HG03103 (cell line): ENCODE data around the gene CPNE4.

ENCODE experiments used
- ATAC-seq: cut with Tn5 transposase; IDR thresholded peaks from one replicate; pipeline ENCODE4 v1.9.1; 2021; ENCODE audit warnings: low read depth; ENCODE audit not compliant: unreplicated experiment

The CPNE4 gene

DNA sequence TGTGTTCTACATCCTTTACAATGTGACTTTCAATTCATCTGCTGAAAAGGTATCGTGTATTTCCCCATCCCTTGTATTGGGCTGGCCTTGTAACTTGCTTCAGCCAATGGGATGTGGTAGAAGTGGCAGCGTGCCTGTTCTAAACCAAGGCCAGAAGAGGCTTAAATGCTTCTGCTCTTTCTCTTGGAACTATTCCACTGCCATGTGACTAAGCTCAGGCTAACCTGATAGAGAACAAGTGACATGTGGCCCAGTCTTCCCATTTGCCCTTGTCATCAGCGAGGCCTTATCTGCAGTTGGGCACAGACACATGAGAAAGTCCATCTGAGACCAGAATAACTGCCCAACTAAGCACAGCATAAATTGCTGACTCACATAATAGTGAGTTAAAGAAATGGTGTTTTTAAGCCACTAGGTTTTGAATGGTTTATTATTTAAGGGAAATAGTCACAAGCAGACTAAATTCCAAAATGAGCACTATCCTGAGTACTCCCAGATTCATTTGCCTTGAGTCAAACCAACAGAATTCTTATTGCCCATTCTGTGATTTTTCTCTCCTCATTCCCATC lies 230.2 kb downstream of the CPNE4 start:
- ATAC-seq: no peak

- no peak for ATAC-seq
Observed at GRCh38 chr3:131803113-131803512, 231.7 kb downstream of the CPNE4 start.

- no peak for ATAC-seq
Observed at GRCh38 chr3:131802029-131802428, 232.8 kb downstream of the CPNE4 start.

GRCh38 chr3:131801566-131801965 lies 233.2 kb downstream of the CPNE4 start:
- no peak for ATAC-seq

DNA sequence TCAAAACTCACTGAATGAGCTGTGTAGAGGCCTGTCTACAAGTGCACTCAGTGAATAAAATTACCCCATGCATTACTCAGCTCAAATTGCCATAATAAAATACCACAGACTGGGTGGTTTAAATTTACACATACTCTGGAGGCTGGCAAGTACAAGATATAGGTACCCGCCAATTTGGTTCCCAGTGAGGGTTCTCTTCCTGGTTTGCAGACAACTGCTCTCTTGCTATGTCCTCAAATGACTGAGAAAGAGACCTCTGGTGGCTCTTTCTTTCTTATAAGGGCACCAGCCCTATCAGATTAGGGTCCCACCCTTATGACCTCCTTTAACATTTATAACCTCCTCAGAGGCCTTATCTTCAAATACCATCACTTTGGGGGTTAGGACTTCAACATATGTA lies 237.0 kb downstream of the CPNE4 start:
- ATAC-seq: no peak

DNA sequence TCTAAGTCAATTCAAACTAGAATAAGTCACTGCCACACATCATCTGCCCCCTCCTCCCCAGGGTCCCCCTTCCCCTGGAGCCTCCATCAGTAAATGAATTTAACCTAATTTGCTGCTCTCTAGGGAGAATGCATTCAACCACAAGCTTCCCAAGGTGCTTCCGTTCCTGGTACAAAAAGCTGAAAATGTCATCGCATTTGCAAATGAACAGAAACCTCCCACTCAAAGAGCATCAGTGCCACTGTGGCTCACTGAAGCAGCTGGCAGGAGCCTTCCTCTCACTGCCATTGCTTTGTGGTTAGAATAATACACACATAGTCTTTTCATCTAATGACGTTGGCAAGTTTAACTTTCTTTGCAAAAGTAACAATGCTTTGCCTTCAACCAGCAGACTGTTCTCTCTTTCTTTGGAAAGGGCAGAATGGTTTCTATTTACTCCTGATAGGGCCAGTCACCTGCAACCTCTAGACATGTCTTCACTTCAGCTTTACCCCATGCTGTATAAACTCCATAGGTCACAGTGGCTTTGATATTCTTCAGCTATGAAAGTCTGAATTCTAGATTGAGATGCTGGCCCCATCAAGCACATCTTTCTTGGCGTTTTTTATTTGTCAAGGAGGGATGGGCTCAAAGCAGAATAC lies 238.1 kb downstream of the CPNE4 start:
- ATAC-seq: peak; percentile 40

DNA sequence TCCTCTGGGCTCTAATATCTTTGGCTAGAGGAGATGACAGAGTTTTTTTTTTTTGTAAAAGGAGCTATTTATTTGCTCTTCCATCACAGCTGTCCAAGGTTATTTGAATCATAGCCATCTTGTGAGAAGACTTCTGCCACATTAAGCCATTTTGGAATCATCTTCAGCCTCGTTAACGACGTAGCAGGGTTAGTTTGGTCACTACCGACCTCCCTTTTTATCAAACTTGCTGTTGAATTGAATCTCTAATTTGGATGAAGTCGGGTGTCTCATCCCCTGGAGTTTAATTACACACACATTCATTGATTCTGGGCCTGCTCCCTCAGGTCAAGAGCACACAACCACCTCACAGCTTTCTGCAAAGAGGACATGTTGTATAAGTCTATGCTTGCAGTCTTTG lies 238.7 kb downstream of the CPNE4 start:
- no peak for ATAC-seq

DNA sequence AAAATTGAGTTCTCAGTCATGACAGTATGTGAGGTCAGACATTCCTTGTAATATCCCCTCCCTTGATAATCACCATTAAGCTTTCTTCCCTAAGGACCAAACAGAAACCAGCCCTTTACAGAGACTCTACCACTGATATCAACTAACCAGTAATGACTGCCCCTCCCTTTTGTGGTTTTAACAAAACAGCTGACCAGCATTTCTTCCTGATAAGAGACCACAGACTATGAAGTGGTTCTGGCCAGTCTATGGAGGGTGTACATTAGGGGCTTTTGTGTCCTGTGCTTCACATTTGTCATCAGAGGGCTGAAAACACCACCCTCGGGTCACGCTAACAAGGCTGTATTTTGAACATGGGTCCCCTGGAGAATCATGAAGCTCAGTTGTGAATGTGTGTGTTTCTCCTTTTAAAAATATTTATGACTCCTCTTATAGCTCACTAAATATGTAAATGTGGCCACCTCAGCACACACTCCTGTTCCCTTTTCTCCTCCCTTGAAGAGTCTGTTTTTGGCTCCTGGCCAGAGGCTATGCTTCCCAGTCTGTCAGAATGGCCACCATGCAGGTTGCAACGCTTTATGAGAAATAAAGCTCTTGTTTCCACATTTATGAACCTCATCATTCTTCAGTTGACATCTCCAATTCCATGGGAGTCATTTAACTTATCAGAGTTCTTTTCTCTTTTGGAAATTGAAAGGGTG lies 239.3 kb downstream of the CPNE4 start:
- peak; percentile 46 for ATAC-seq

DNA sequence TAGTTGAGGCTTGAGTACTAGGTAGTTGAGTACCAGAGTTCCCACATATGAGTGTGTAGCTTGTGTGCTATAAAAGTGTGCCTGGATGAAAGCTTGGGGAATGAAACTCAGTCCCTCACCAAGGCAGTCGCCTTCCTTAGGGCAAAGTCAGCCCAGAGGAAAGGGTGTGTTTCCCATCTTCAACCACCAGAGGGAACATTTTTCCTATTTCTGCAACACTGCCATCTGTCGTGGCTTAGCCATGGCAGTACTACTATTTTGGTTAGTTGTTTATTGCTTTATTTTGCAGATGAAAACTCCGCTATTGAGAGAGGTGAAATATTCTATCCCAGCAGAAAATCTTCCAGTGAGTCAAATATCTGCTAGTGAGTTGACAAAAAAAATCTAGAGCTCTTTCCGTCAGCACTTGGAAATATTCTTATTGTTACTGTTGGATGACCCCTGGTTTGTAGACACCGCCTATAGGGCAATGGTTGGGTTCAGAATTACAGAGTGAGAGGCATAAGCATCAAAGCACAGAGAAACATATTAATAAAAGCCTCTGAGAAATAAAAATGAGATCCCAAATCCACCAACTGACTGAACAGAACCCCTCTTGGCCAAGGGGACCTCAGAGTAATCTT lies 239.9 kb downstream of the CPNE4 start:
- peak; percentile 61 for ATAC-seq

- no peak for ATAC-seq
Observed at GRCh38 chr3:131793870-131794269, 240.9 kb downstream of the CPNE4 start.

- ATAC-seq: no peak
Observed at GRCh38 chr3:131789188-131789587, 245.6 kb downstream of the CPNE4 start.

GRCh38 chr3:131786386-131786785 lies 248.4 kb downstream of the CPNE4 start:
- ATAC-seq: no peak

DNA sequence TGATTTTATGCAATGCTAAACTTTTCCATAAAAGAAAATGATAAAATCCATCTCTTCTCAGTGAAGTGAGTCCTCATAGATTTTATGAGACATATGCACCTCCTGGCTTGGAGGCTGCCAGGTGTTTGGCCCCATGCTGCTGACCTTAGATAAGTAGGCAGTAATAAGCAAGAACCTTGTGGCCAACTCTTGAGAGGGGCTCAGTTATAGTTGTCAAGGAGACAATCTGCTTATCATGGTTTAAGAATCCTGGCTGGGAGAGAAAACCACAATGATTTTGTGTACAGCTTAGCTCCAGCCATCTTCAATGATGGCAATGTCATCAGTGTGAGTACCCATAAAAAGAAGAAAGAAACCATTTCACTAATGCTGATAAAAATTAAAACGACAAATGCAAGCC lies 252.1 kb downstream of the CPNE4 start:
- no peak for ATAC-seq

DNA sequence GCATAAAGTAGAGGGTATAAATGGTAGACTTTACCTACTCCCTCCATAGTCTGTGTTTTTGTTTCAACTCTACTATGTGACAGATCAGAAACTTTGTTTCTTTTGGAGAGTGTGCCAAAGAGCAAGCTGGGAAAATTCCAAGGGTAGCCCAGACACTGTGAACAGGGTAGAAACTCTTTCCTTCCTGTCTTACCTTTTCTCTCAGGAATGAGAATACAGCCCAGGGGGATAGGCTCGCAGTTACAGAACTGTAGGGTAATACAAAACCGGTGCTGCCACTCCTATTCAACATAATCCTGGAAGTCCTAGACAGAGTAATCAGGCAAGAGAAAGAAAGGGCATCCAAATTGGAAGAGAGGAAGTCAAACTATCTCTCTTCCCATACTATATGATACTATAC lies 256.3 kb downstream of the CPNE4 start:
- ATAC-seq: no peak

DNA sequence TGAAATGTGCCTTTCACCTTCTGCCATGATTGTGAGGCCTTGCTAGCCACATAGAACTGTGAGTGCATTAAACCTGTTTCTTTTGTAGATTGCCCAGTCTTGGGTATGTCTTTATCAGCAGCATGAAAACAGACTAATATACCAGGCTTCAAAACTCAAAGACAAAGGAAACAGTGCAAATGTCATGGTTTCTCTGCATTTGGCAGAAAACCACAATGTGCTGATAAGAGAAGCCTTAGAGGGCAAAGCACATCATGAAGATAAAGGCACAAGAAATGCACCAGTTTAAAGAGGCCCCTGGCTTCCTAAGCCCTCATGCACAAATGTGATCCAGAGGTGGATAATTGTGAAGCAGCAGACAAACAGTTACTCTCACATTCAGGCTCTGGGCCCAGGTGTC lies 259.2 kb downstream of the CPNE4 start:
- ATAC-seq: no peak

DNA sequence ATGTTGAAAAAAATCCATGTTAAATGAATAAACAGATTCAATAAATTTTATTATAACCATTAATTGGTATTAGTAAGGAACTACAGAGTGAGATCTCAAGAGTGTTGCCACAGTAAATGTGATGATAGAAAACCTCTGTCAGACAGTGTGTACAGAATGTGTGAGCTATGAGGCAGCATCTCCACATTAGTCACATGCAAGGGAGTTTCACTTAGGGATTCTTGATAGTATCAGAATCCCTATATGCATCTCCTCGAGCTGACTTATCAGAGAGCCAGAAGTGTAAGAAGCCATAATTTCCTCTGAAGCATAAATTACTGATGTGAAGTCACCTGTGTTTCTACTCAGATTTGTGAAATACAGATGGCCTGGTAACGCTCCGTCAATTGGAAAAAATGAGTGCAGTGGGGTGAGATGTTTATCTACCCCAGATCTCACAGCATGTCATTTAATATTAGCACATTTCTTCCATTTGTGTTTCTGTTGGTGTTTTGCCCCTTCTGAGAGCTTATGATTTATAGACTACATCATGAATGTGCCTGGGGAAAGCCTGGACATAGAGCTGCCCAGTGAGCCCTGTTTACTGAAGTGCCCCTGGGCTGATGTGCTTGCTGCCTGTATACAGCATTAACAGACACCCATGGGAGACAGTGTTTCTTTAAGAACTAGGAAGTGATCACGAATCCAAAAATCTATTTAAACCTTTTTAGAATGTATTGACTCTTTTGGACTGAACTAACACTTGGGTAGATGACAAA lies 262.4 kb downstream of the CPNE4 start:
- no peak for ATAC-seq

GRCh38 chr3:131762981-131763564 lies 271.7 kb downstream of the CPNE4 start:
- no peak for ATAC-seq

GRCh38 chr3:131756405-131756804 lies 278.4 kb downstream of the CPNE4 start:
- no peak for ATAC-seq

GRCh38 chr3:131755380-131755779 lies 279.4 kb downstream of the CPNE4 start:
- no peak for ATAC-seq

DNA sequence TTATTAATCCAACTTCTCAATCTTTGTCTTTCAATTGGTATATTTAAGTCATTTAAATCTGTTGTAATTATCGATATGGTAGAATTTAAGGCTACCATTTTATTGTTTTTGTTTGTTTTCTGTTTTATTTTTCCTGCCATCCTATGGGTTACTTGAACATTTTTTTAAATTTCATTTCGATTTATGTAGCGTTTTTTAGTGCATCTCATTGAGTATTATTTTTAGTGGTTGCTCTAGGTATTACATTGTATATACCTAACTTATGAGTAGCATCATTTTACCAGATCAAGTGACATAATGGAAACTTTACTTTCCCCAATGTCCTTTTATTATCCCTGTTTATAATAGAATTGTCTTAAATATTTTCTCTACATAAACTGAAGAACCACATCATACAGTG lies 284.6 kb downstream of the CPNE4 start:
- no peak for ATAC-seq

GRCh38 chr3:131749826-131750225 lies 285.0 kb downstream of the CPNE4 start:
- ATAC-seq: no peak
